OCI-LY7 (cell line): ENCODE measurements around the gene DOCK1. TPM values are rescaled to one million over a fixed set of nuclear protein-coding genes. Genes with fewer than 3 reads are reported as not detected.

Experiments
- BruUV-seq: library from RNA; stranded (reverse); fragments of 400-500 nt; replicated peaks from 2 replicates; lab custom pipeline; 2021; lab: Mats Ljungman, UMichigan
- CTCF ChIA-PET: fragments of 300-600 bp; sonication (Branson Sonifier 250); formaldehyde crosslinking; loops from one replicate; lab custom pipeline; 2022; ENCODE audit warnings: antibody characterized with exemption; ENCODE audit not compliant: unreplicated experiment; lab: Charles Lee
- POLR2A ChIA-PET: fragments of 300-600 bp; sonication (Branson Sonifier 250); formaldehyde crosslinking; loops from one replicate; lab custom pipeline; 2022; ENCODE audit warnings: antibody characterized with exemption; lab: Charles Lee
- DNase-seq: peaks from one replicate; pipeline ENCODE4 v3.0.0-alpha.2; 2015; ENCODE audit warnings: low spot score
- H2AFZ ChIP-seq: fragments of 200-600 bp; sonication (generic), shearing (Covaris generic); 2 replicates; pipeline ENCODE4 v1.6.1; 2014; ENCODE audit warnings: mild to moderate bottlenecking, antibody characterized with exemption, low read length, moderate library complexity
- H3K27ac ChIP-seq: fragments of 200-600 bp; sonication (generic); 2 replicates; pipeline ENCODE4 v1.5.1; 2014; ENCODE audit warnings: mixed run types, low read depth, mild to moderate bottlenecking, moderate library complexity, low read length, inconsistent platforms; ENCODE audit not compliant: poor library complexity, severe bottlenecking
- H3K36me3 ChIP-seq: fragments of 200-600 bp; sonication (generic); 2 replicates; pipeline ENCODE4 v1.6.1; 2014; ENCODE audit warnings: mild to moderate bottlenecking, antibody characterized with exemption, low read length, moderate library complexity, mixed read lengths; ENCODE audit not compliant: insufficient read depth
- H3K4me1 ChIP-seq: fragments of 200-600 bp; sonication (generic); 2 replicates; pipeline ENCODE4 v1.5.1; 2014; ENCODE audit warnings: mild to moderate bottlenecking, low read length; ENCODE audit not compliant: insufficient read depth, poor library complexity, severe bottlenecking
- H3K4me2 ChIP-seq: fragments of 200-600 bp; sonication (generic); 2 replicates; pipeline ENCODE4 v1.6.1; 2014; ENCODE audit warnings: mild to moderate bottlenecking, low read length
- H3K4me3 ChIP-seq: fragments of 200-600 bp; sonication (generic); 2 replicates; pipeline ENCODE4 v1.5.1; 2014; ENCODE audit warnings: mild to moderate bottlenecking, low read depth, low read length; ENCODE audit not compliant: poor library complexity, severe bottlenecking
- H3K79me2 ChIP-seq: fragments of 200-600 bp; sonication (generic); 2 replicates; pipeline ENCODE4 v1.6.1; 2016; ENCODE audit warnings: low read depth, mild to moderate bottlenecking, low read length, moderate library complexity, mixed read lengths; ENCODE audit not compliant: insufficient read depth
- H3K9me2 ChIP-seq: fragments of 200-600 bp; sonication (generic); 2 replicates; pipeline ENCODE4 v1.6.1; 2016; ENCODE audit warnings: mild to moderate bottlenecking, low read length, mixed read lengths; ENCODE audit not compliant: insufficient read depth
- H3K9me3 ChIP-seq: fragments of 200-600 bp; sonication (generic); 2 replicates; pipeline ENCODE4 v1.6.1; 2014; ENCODE audit warnings: mild to moderate bottlenecking, mixed run types, low read length, mixed read lengths
- H4K20me1 ChIP-seq: fragments of 200-600 bp; sonication (generic); 2 replicates; pipeline ENCODE4 v1.6.1; 2014; ENCODE audit warnings: mild to moderate bottlenecking, antibody characterized with exemption, low read length, moderate library complexity, mixed read lengths; ENCODE audit not compliant: insufficient read depth
- EZH2phosphoT487 ChIP-seq: fragments of 200-600 bp; sonication (generic); IDR thresholded peaks from 2 replicates; pipeline ENCODE4 v1.6.1; 2018; ENCODE audit warnings: low read depth, borderline replicate concordance, mild to moderate bottlenecking, mixed run types, antibody characterized with exemption, low read length, moderate library complexity, mixed read lengths
- intact Hi-C: fragments of 100-400 bp; cut with micrococcal nuclease; formaldehyde crosslinking; loops from one replicate; pipeline ENCODE4 v1.10.0; 2022; ENCODE audit not compliant: unreplicated experiment
- total RNA-seq, 2 experiments: library from RNA; depleted of rRNA in 1 of 2; stranded (reverse); fragments of >200 nt in 1 of 2; shearing (Covaris generic) in 1 of 2; gene quantifications; 2 replicates each; pipeline ENCODE4 v1.2.3, GENCODE V29; 2014 to 2022
- TF ChIP-seq, protein P1 (sequence below): fragments of 200-600 bp; sonication (generic); conservative IDR thresholded peaks from 2 replicates; pipeline ENCODE4 v1.5.1; 2014; ENCODE audit warnings: mild to moderate bottlenecking, antibody characterized with exemption, low read length, moderate library complexity, mixed read lengths

DOCK1 gene
- total RNA-seq, 2 experiments from 2014 or later: not detected

GRCh38 chr10:127498087-127498486 lies 592.9 kb downstream of the DOCK1 start:
- no peak overlapping the region for H3K4me3 ChIP-seq
- no peaks in the 10 kb centered on the region for H3K9me3 ChIP-seq
- intact Hi-C loops: no loop called here
- H2AFZ ChIP-seq: no peak overlapping the region
- no peaks in the 10 kb centered on the region for H4K20me1 ChIP-seq
- H3K36me3 ChIP-seq: no peaks in the 10 kb centered on the region
- no peaks in the 10 kb centered on the region for H3K9me2 ChIP-seq
- H3K79me2 ChIP-seq: no peaks in the 10 kb centered on the region
- no peak for TF ChIP-seq EZH2phosphoT487
- TF ChIP-seq, protein P1, sequence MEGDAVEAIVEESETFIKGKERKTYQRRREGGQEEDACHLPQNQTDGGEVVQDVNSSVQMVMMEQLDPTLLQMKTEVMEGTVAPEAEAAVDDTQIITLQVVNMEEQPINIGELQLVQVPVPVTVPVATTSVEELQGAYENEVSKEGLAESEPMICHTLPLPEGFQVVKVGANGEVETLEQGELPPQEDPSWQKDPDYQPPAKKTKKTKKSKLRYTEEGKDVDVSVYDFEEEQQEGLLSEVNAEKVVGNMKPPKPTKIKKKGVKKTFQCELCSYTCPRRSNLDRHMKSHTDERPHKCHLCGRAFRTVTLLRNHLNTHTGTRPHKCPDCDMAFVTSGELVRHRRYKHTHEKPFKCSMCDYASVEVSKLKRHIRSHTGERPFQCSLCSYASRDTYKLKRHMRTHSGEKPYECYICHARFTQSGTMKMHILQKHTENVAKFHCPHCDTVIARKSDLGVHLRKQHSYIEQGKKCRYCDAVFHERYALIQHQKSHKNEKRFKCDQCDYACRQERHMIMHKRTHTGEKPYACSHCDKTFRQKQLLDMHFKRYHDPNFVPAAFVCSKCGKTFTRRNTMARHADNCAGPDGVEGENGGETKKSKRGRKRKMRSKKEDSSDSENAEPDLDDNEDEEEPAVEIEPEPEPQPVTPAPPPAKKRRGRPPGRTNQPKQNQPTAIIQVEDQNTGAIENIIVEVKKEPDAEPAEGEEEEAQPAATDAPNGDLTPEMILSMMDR: no peak
- no peak for DNase-seq
- no peaks in the 10 kb centered on the region for H3K4me1 ChIP-seq
- POLR2A ChIA-PET: no interaction called here
- CTCF ChIA-PET: no interaction called here
- H3K27ac ChIP-seq: no peak overlapping the region
- no TSS peak for BruUV-seq
- no peak overlapping the region for H3K4me2 ChIP-seq

GRCh38 chr10:127500127-127500526 lies 594.9 kb downstream of the DOCK1 start:
- ChIA-PET POLR2A (interaction anchor here (0.7 kb wide), 1 partner anchor 1161 kb away, joined by 3 read pairs; no protein-coding TSS in a partner anchor), CTCF (no interaction called here)
- no peak overlapping the region for H2AFZ ChIP-seq
- H3K9me2 ChIP-seq: no peaks in the 10 kb centered on the region
- DNase-seq: no peak
- no peak overlapping the region for H3K27ac ChIP-seq
- H4K20me1 ChIP-seq: no peaks in the 10 kb centered on the region
- TF ChIP-seq EZH2phosphoT487: no peak
- TF ChIP-seq, protein P1: no peak
- intact Hi-C loops: no loop called here
- BruUV-seq: no TSS peak
- H3K4me3 ChIP-seq: no peak overlapping the region
- no peak overlapping the region for H3K4me2 ChIP-seq
- H3K79me2 ChIP-seq: no peaks in the 10 kb centered on the region
- no peaks in the 10 kb centered on the region for H3K36me3 ChIP-seq
- no peaks in the 10 kb centered on the region for H3K4me1 ChIP-seq
- no peaks in the 10 kb centered on the region for H3K9me3 ChIP-seq

Other genes with a start within 250 kb of the DOCK1 start
- not detected in 2 replicates for gene C10orf90, start 234.7 kb upstream of the DOCK1 start, total RNA-seq (2014; rRNA removed; shearing (Covaris generic))
- not detected in 2 replicates for gene C10orf90, start 234.7 kb upstream of the DOCK1 start, total RNA-seq (2022)